HG03460 (cell line): Measurements from ENCODE around the gene DIP2C.

Source experiments
- ATAC-seq: cut with Tn5 transposase; IDR thresholded peaks from one replicate; pipeline ENCODE4 v1.9.1; 2021; ENCODE audit not compliant: unreplicated experiment

The DIP2C gene

GRCh38 chr10:629186-629998 lies 60.1 kb downstream of the DIP2C start:
- no peak for ATAC-seq

GRCh38 chr10:628386-629045 lies 61.0 kb downstream of the DIP2C start:
- no peak for ATAC-seq

- ATAC-seq = no peak
These were observed 62.2 kb downstream of the DIP2C start for GRCh38 chr10:627032-627992.

GRCh38 chr10:625751-626711 lies 63.4 kb downstream of the DIP2C start:
- no peak for ATAC-seq

GRCh38 chr10:625333-625696 lies 64.2 kb downstream of the DIP2C start:
- ATAC-seq = no peak

- no peak for ATAC-seq
These were observed 64.7 kb downstream of the DIP2C start for GRCh38 chr10:624605-625332.

- ATAC-seq = no peak
These were observed 65.2 kb downstream of the DIP2C start for GRCh38 chr10:624312-624604.

- no peak for ATAC-seq
These were observed 65.8 kb downstream of the DIP2C start for GRCh38 chr10:623477-624311.

GRCh38 chr10:623014-623413 lies 66.5 kb downstream of the DIP2C start:
- no peak for ATAC-seq

GRCh38 chr10:621981-622740 lies 67.3 kb downstream of the DIP2C start:
- no peak for ATAC-seq

- no peak for ATAC-seq
These were observed 68.0 kb downstream of the DIP2C start for GRCh38 chr10:621513-621912.

- ATAC-seq = no peak
These were observed 68.5 kb downstream of the DIP2C start for GRCh38 chr10:620971-621370.

- no peak for ATAC-seq
These were observed 69.1 kb downstream of the DIP2C start for GRCh38 chr10:620417-620816.

GRCh38 chr10:619710-620109 lies 69.8 kb downstream of the DIP2C start:
- ATAC-seq = no peak

- ATAC-seq = no peak
These were observed 71.1 kb downstream of the DIP2C start for GRCh38 chr10:618229-618989.

GRCh38 chr10:617471-617870 lies 72.0 kb downstream of the DIP2C start:
- ATAC-seq = no peak

GRCh38 chr10:615583-616152 lies 73.8 kb downstream of the DIP2C start:
- ATAC-seq = no peak
